H1 (cell line): Measurements from ENCODE around the gene FOXA3. TPM values are rescaled to one million over a fixed set of nuclear protein-coding genes. Genes with fewer than 3 reads are reported as not detected.

Experiments
- CTCF ChIA-PET: fragments of 300-600 bp; sonication (Branson Sonifier 250); formaldehyde crosslinking; loops from one replicate; lab custom pipeline; 2021; ENCODE audit not compliant: partially characterized antibody; lab: Charles Lee
- POLR2A ChIA-PET: fragments of 300-600 bp; sonication (Branson Sonifier 250); formaldehyde crosslinking; loops from one replicate; lab custom pipeline; 2021; ENCODE audit warnings: inconsistent platforms; ENCODE audit not compliant: partially characterized antibody; lab: Charles Lee
- DNase-seq, 2 experiments: peaks; one replicate each; pipeline versions ENCODE4 v3.0.0 to v3.0.0-alpha.2; 2010 to 2022; ENCODE audit warnings: low spot score in 2 of 2, low read depth in 1 of 2, mixed read lengths in 1 of 2
- FAIRE-seq: peaks from 2 replicates; lab custom pipeline; 2011; peaks lifted over from hg19 to GRCh38; lab: Jason Lieb, UNC
- H2AFZ ChIP-seq: 2 replicates; pipeline ENCODE4 v1.8.1; 2012; ENCODE audit warnings: low read length, inconsistent platforms
- H2AK5ac ChIP-seq: 2 replicates; pipeline ENCODE4 v1.6.1; 2013; ENCODE audit warnings: low read depth, low read length
- H2BK120ac ChIP-seq: replicated peaks from 2 replicates; pipeline ENCODE3; 2013; ENCODE audit warnings: low read depth, low read length, inconsistent platforms
- H2BK12ac ChIP-seq: 2 replicates; pipeline ENCODE4 v1.6.1; 2013; ENCODE audit warnings: low read depth, low read length
- H2BK15ac ChIP-seq: 2 replicates; pipeline ENCODE4 v1.6.1; 2013; ENCODE audit warnings: low read length
- H2BK20ac ChIP-seq: 2 replicates; pipeline ENCODE4 v1.6.1; 2013; ENCODE audit warnings: low read length
- H2BK5ac ChIP-seq: 2 replicates; pipeline ENCODE4 v1.6.1; 2013; ENCODE audit warnings: low read depth, low read length
- H3K14ac ChIP-seq: 2 replicates; pipeline ENCODE4 v1.6.1; 2013; ENCODE audit warnings: inconsistent platforms; ENCODE audit not compliant: insufficient read length
- H3K18ac ChIP-seq: 2 replicates; pipeline ENCODE4 v1.6.1; 2013; ENCODE audit warnings: low read length; ENCODE audit errors: extremely low read depth
- H3K23ac ChIP-seq: 2 replicates; pipeline ENCODE4 v1.6.1; 2013; ENCODE audit warnings: inconsistent platforms; ENCODE audit not compliant: insufficient read length
- H3K23me2 ChIP-seq: 2 replicates; pipeline ENCODE4 v1.6.1; 2013; ENCODE audit warnings: low read depth, low read length
- H3K27ac ChIP-seq: 2 replicates; pipeline ENCODE4 v1.6.1; 2011; ENCODE audit warnings: low read depth, low read length, inconsistent platforms
- H3K27me3 ChIP-seq, 4 experiments: replicated peaks in 1 of 4; 1 replicate in 1 of 4; 2 replicates in 3 of 4; pipeline versions ENCODE4 v1.6.1 to v1.8.1; 2011 to 2013; ENCODE audit warnings: low read length in 3 of 4, mild to moderate bottlenecking in 3 of 4, inconsistent platforms in 2 of 4, mixed read lengths in 2 of 4, moderate library complexity in 1 of 4; ENCODE audit not compliant: control insufficient read depth in 3 of 4, insufficient read depth in 3 of 4; ENCODE audit errors: extremely low read depth in 1 of 4
- H3K36me3 ChIP-seq, 4 experiments: 2 replicates each; pipeline versions ENCODE4 v1.6.1 to v1.8.1; 2011 to 2013; ENCODE audit warnings: mild to moderate bottlenecking in 4 of 4, low read length in 3 of 4, moderate library complexity in 2 of 4, control low read depth in 1 of 4, inconsistent platforms in 1 of 4; ENCODE audit not compliant: insufficient read depth in 4 of 4, control insufficient read depth in 2 of 4
- H3K4ac ChIP-seq: replicated peaks from 2 replicates; pipeline ENCODE3; 2013; ENCODE audit warnings: low read length, low read depth, mixed read lengths, inconsistent platforms; ENCODE audit not compliant: insufficient read length
- H3K4me1 ChIP-seq, 4 experiments: replicated peaks in 1 of 4; 1 replicate in 1 of 4; 2 replicates in 3 of 4; pipeline versions ENCODE4 v1.6.1 to v1.8.1; 2011 to 2013; ENCODE audit warnings: low read length in 3 of 4, inconsistent platforms in 2 of 4, mixed read lengths in 1 of 4; ENCODE audit not compliant: insufficient read depth in 4 of 4, control insufficient read depth in 3 of 4
- H3K4me2 ChIP-seq, 2 experiments: 2 replicates each; pipeline versions ENCODE4 v1.6.1 to v1.8.1; 2011 to 2013; ENCODE audit warnings: low read depth in 2 of 2, low read length in 2 of 2, control low read depth in 1 of 2, inconsistent platforms in 1 of 2, mild to moderate bottlenecking in 1 of 2; ENCODE audit not compliant: insufficient read depth in 1 of 2
- H3K4me3 ChIP-seq, 4 experiments: fragments of 200-600, 300-600 bp in 1 of 4; sonication (generic), shearing (Covaris generic), sonication (Bioruptor Twin) in 1 of 4; 2 replicates each; pipeline versions ENCODE4 v1.5.1 to v1.8.1; 2011 to 2016; ENCODE audit warnings: low read length in 4 of 4, low read depth in 3 of 4, control low read depth in 2 of 4, inconsistent platforms in 2 of 4, mild to moderate bottlenecking in 2 of 4, mixed read lengths in 1 of 4, moderate library complexity in 1 of 4; ENCODE audit not compliant: insufficient read depth in 2 of 4; ENCODE audit errors: extremely low read depth in 1 of 4
- H3K56ac ChIP-seq: replicated peaks from 2 replicates; pipeline ENCODE3; 2013; ENCODE audit warnings: low read depth, mild to moderate bottlenecking, mixed read lengths, low read length, inconsistent platforms; ENCODE audit not compliant: insufficient read length
- H3K79me1 ChIP-seq: 2 replicates; pipeline ENCODE4 v1.6.1; 2013; ENCODE audit warnings: low read depth, low read length, control low read depth
- H3K79me2 ChIP-seq, 2 experiments: 2 replicates each; pipeline versions ENCODE4 v1.6.1 to v1.8.1; 2012 to 2013; ENCODE audit warnings: low read length in 2 of 2, mild to moderate bottlenecking in 2 of 2, inconsistent platforms in 1 of 2; ENCODE audit not compliant: insufficient read depth in 2 of 2, control insufficient read depth in 1 of 2
- H3K9ac ChIP-seq, 4 experiments: replicated peaks in 1 of 4; 1 replicate in 1 of 4; 2 replicates in 3 of 4; pipeline versions ENCODE4 v1.6.1 to v1.8.1; 2011 to 2013; ENCODE audit warnings: low read depth in 3 of 4, low read length in 3 of 4, control low read depth in 2 of 4, mild to moderate bottlenecking in 2 of 4, moderate library complexity in 2 of 4, inconsistent platforms in 1 of 4; ENCODE audit errors: extremely low read depth in 1 of 4
- H3K9me3 ChIP-seq, 2 experiments: 2 replicates each; pipeline versions ENCODE4 v1.6.1 to v1.8.1; 2012 to 2013; ENCODE audit warnings: mild to moderate bottlenecking in 2 of 2, moderate library complexity in 2 of 2, control low read depth in 1 of 2, inconsistent platforms in 1 of 2, low read depth in 1 of 2, low read length in 1 of 2, mixed read lengths in 1 of 2; ENCODE audit not compliant: insufficient read depth in 2 of 2
- H4K20me1 ChIP-seq, 2 experiments: replicated peaks in 1 of 2; 2 replicates each; pipeline versions ENCODE3 to v1.8.1; 2011 to 2013; ENCODE audit warnings: inconsistent platforms in 2 of 2, low read length in 2 of 2, mild to moderate bottlenecking in 1 of 2; ENCODE audit not compliant: insufficient read depth in 2 of 2, control insufficient read depth in 1 of 2
- H4K5ac ChIP-seq: 2 replicates; pipeline ENCODE4 v1.6.1; 2013; ENCODE audit warnings: low read length, low read depth, mixed read lengths, inconsistent platforms; ENCODE audit not compliant: insufficient read length
- H4K8ac ChIP-seq: 2 replicates; pipeline ENCODE4 v1.8.0; 2013; ENCODE audit warnings: mild to moderate bottlenecking, moderate library complexity, low read length, inconsistent platforms; ENCODE audit not compliant: insufficient read depth; ENCODE audit errors: extremely low read depth
- H4K91ac ChIP-seq: replicated peaks from 2 replicates; pipeline ENCODE3; 2013; ENCODE audit warnings: low read length, mixed read lengths, inconsistent platforms; ENCODE audit not compliant: insufficient read length
- SP4 ChIP-seq: IDR thresholded peaks from 2 replicates; pipeline ENCODE4 v1.6.1; 2012; ENCODE audit warnings: low read length, inconsistent platforms
- WGBS, 2 experiments: shearing (Covaris generic) in 1 of 2; methylation state at CpG; one replicate each; pipeline versions ENCODE4 v1.1.6 to v1.1.7; 2013 to 2015; ENCODE audit warnings: low lambda C conversion rate in 2 of 2, mixed read lengths in 2 of 2, inconsistent platforms in 1 of 2, low coverage in 1 of 2, missing lambda C conversion rate in 1 of 2; ENCODE audit not compliant: insufficient replicate concordance in 2 of 2, insufficient coverage in 1 of 2, insufficient read length in 1 of 2; ENCODE audit errors: extremely low coverage in 1 of 2, missing lambda C conversion rate in 1 of 2; 5-methylcytosine and 5-hydroxymethylcytosine counted together
- polyA plus RNA-seq, 7 experiments: library from polyadenylated mRNA; depleted of rRNA in 3 of 7; stranded (reverse) in 5 of 7; unstranded in 2 of 7; fragments of >200 nt in 5 of 7; fragments of 200-250 nt in 2 of 7; gene quantifications; 1 replicate in 5 of 7; 2 replicates in 1 of 7; 4 replicates in 1 of 7; pipeline versions ENCODE4 v1.2.1 to v1.2.3, GENCODE V29; 2011 to 2013; ENCODE audit warnings: missing spikeins in 2 of 7, mixed read lengths in 2 of 7
- total RNA-seq: library from RNA; stranded (reverse); fragmentation: NEBNext Ultra II Directional; extraction: Animal tissue kit (Norgen Biotek cat#: 25700); gene quantifications from 2 replicates; pipeline ENCODE4 v1.2.1, GENCODE V29; 2021

The FOXA3 gene
- total and polyA plus RNA-seq, 2 of the 8 experiments (the other 6 are each of a cell fraction or from before 2014, with no cell fraction given): 20.2 to 49.1 TPM

DNA sequence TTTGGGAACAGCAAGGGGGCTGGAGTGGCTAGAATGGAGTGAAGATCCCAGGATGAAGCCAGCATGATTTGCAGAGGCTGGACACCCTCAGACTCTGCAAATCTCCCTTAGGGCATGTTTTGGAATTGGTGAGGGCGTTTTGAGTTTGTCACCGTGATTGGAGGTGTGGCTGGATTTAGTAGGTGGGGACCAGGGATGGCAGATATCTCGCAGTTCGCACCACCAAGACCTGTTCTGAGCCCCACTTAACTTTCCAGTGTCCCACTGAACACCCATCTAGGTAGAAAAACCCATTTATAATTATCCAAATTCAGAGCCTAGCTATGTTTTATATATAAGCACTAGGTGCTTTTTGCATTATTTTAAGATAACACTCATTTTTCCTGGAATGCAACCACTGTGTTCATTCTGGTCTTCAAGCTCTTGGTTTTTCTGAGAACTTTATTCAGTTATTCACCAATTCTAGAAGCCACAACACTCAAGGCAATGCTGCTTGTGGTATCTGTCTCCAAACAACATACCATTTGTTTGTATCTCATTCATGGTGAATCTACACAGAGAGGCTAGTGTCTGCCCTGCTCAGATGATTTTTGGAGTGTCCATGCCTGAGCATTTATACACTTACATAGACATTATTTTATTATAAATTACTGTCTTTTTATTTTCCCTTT is 53.4 kb downstream of the FOXA3 start:
- POLR2A ChIA-PET: interaction anchor here (1.0 kb wide), 1 partner anchor 54 kb away, joined by 3 read pairs; no protein-coding TSS in a partner anchor
- no peak overlapping the region for H2BK5ac ChIP-seq
- no peak overlapping the region for H2AK5ac ChIP-seq
- H2BK20ac ChIP-seq: no peak overlapping the region
- H3K27me3 ChIP-seq: no peaks in the 10 kb centered on the region
- 93% methylated on average over 4 of the region's 4 CpGs; no CpG with 5 or more reads in 1 of the 2 experiments for WGBS, 2 experiments
- peaks cover 0 to 3% (median 0%) of the 10 kb centered on the region in 4 experiments; a peak in 4 of 7 replicates for H3K4me1 ChIP-seq
- H3K36me3 ChIP-seq: no peaks in the 10 kb centered on the region
- no peak overlapping the region for H3K9ac ChIP-seq
- no peak overlapping the region for H3K4ac ChIP-seq
- no peak overlapping the region for H4K8ac ChIP-seq
- no peak overlapping the region for H3K14ac ChIP-seq
- no peak overlapping the region for H3K4me2 ChIP-seq
- H4K5ac ChIP-seq: no peak overlapping the region
- DNase-seq: no peak
- H3K18ac ChIP-seq: no peak overlapping the region
- no peaks in the 10 kb centered on the region for H4K20me1 ChIP-seq
- H3K23me2 ChIP-seq: no peaks in the 10 kb centered on the region
- H3K23ac ChIP-seq: no peak overlapping the region
- H2BK120ac ChIP-seq: no peak overlapping the region
- no peak overlapping the region for H2AFZ ChIP-seq
- H2BK12ac ChIP-seq: no peak overlapping the region
- H3K9me3 ChIP-seq: no peaks in the 10 kb centered on the region
- H3K79me1 ChIP-seq: no peaks in the 10 kb centered on the region
- H2BK15ac ChIP-seq: no peak overlapping the region
- TF ChIP-seq SP4: no peak
- TF ChIP-seq, all 59 proteins: peak for 0
- no peak overlapping the region for H3K4me3 ChIP-seq
- H3K56ac ChIP-seq: no peak overlapping the region
- H3K27ac ChIP-seq: no peak overlapping the region
- no peak overlapping the region for H4K91ac ChIP-seq
- CTCF ChIA-PET: interaction anchor here (0.6 to 1.0 kb wide), 2 partner anchors 14 to 113 kb away, joined by 3 to 5 read pairs; no protein-coding TSS in a partner anchor
- FAIRE-seq: no peak
- H3K79me2 ChIP-seq: no peaks in the 10 kb centered on the region
